NCI-H2196 (cell line): Measurements from ENCODE around the gene BST1.
"Not testable (repeated sequence)": the region's sequence is repeated elsewhere in the genome, so short reads cannot be mapped to it uniquely, and the experiment has no call there.

ENCODE experiments used
- DNase-seq: peaks from one replicate; lab custom pipeline; 2025; ENCODE audit not compliant: unreplicated experiment; lab: John Stamatoyannopoulos, UW

BST1 gene

DNA sequence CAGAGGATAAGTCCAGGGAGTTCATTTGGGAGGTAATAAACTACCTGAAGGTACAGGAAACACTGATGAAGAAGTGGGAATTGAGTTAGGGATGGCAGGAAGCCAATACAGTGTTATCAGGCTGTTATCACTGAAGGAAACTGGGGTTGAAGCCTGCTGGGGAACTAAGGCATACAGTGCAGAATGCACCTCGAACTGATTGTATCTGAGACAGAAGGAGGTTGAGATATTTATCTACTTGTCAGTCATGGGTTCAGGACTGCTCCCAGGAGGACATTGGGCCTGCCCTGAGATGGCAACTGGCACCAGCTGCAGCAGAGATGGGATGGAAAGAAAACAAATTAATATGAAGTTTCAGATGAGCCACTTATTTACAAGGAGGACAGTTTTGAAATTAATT is 39.8 kb downstream of the BST1 start:
- DNase-seq = no peak

DNA sequence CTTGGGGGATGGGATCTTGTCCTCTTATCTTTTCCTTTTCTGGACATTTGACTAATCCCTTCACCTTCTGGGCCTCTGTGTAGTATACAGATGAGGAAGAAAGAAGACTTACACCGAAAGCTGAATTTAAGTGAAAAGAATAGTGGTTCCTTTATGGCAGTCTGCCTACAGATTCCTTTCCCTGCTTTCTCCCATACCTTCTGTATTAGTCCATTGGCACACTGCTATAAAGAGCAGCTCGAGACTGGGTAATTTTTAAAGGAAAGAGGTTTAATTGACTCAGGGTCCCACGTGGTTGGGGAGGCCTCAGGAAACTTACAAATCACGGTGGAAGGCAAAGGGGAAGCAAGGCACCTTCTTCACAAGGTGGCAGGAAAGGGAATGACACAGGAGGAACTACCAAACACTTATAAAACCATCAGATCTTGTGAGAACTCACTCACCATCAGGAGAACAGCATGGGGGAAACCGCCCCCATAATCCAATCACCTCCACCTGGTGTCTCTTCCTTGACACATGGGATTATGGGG is 41.2 kb downstream of the BST1 start:
- DNase-seq = no peak

DNA sequence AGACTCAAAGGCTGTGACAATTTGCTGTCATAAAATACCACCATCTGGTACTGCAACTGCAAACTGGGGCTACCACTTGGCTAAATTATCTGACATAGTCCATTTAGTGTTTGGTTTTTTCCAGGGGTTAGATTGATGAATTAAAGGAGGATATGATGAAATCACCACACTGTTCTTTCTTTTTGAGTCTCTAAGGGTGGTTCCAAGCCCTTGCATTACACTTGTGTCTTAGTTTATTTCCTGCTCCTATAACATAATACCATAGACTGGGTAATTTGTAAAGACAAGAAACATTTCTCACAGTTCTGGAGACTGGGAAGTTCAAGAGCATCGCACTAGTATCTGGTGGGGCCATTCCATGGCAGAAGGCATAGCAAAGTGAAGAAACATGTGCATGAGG is 43.2 kb downstream of the BST1 start:
- DNase-seq = no peak

DNA sequence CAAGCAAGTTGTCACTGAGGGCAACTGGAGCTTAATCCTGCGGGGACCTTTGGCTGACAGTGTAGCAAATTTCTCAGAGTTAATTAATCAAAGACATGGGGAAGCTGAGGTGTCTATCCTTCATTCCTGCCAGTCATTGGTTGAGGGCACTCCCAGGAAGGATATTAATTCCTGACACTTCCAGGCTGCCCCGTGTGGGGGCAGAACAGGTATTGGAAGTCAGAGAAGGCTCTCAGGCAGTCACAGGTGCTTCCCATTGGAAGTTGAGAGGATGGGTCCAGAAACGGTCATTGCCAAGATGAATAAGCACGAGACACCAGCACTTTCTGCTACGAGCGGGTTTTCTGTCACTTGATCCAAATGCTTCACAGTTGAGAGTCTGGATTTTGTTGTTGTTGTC is 46.1 kb downstream of the BST1 start:
- DNase-seq = no peak

DNA sequence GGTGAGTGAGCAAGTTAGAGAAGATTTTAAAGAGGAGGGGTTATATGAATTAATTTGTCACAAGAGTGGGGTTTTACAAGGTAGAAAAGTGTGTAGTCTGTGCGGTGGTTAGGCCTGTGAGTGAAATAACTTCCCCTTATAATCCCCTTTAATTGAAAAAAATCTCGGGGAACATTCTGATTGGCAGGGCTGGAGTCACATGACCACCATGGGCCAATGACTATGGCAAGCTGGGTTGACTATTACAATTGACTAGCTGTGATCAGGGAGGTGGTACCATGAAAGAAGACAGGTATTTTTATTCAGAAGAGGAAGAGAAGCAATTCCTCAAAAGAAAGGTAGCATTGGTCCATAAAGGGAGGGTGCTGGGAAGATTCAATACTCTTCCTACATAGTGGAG is 48.3 kb downstream of the BST1 start:
- no peak for DNase-seq

DNA sequence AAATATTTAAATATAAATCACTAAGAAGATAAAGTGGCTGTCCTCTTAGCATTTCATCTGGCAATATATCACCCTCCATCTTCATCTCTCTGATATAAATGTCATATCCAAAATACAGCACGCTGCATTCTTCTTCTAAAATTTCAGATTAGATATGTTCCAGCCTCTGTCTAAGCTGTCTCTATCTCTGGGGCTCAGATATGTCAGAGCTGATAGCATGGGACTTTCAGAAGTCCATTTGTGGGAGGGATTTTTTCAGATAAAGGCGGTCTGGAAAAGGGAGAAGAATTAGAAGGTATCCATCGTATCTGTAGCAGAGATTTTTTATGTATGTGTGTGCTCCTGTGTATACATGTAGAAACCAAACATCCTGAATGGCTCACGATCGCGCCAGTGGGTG is 50.2 kb downstream of the BST1 start:
- DNase-seq = no peak

DNA sequence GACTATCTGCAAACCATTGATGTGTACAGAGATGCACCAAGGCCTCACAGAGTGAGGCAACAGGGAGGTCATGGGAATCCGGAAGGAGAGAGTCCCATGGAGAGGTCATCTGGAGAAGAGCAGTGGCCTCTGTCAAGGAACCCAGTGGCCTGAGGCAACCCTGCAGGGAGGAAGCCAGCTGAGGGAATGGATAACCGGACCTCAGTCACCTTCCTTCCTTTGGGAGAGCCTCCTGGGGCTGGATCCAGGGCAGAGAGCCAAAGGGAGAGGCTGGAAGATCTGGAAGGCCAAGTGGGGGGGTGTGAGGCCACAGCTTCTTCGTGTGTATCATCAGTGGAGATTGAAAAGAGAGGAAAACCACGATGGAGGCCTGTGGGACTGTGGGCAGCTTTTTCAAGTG is 50.9 kb downstream of the BST1 start:
- no peak for DNase-seq

DNA sequence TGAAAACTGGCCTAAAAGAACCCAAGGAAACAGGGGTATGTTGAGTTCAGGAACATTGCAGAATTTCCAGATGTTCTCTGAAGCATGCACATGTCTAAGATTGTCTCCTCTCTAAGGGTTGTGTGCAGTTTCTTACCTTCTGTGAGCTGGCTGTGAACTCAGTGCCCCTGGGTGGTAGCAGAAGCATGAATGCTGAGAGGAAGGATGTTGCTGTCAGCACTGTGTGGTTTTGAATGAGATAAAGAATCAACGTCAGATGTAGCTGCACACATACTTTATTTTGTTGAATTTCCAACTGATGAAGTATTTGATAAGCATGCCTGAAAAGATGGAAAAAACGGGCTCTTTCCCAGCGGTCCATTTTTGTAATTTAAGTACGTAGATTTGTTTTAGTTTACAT is 51.5 kb downstream of the BST1 start:
- no peak for DNase-seq

DNA sequence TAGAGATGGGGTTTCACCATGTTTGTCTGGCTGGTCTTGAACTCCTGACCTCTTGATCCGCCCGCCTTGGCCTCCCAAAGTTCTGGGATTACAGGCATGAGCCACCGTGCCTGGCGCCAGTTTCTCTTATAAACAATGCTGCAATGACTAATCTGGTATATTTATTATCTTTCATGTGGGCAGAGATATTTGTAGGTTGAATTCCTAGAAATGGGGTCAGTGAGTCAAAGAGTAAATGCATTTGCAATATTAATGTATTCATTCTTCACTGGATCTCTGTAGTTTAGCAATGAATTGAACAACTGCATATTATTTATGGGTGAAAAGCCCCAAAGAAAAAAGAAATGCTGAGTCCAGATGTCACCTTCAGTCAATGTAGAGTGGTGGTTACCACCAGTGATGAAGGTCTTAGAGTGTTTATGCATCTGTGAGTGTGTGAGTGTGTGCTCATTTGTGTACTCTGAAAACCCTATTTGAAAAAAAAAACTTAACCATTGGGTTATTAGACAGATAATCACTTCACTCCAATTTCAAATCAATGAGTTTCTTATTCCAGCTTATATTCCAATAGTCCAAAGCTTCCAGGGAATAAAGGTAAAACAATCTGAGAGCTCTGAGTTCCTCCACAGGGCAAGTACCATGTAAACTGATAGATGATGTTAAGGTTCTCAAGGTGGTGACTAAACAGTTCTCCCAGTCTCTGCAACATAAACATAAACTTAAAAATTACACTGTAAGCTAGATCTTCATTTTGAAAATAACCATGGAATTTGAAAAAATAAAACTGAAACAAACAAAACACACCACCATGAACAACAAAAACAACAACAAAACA is 52.7 kb downstream of the BST1 start:
- no peak for DNase-seq

DNA sequence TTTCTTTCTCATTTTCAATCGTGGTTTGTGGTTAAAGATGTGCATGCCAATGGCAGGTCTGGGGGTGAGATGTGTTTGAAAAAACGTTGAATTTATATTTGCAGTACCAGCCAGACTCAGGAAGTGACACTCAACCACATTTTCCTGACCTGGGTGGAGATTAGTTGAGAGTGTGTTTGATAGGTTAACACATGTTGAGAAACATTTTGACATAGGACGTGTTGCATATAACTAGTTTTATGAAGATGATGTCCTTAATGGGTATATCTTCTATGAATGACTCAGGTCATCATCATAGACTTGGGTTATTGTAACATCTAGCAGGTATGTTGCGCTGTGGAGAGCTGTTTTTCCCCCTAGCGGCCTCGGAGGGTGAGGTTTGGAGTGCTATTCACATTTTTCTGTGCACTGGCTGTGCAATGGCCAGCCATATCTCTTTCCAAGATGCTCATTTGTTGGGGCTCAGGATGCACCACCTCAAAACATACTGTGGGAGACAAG is 53.5 kb downstream of the BST1 start:
- DNase-seq = no peak

DNA sequence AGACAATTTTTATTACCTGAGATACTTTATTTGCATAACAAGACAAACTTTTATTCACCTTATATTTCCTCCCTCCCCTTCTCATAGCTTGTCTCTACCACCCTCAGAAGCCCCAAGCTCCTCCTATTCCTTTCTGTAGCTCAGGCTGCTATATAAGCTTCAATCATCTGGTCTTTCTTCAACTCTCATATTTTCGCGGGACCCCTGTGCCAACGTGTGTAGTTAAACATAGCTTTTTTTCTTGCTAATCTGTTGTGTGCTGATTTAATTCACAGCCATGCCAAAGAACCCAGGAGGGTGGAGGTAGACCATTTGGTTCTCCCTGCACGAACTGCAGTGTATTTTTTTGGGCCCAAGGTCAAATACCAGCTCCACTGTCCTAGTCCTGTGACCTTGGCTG is 54.2 kb downstream of the BST1 start:
- DNase-seq = no peak

DNA sequence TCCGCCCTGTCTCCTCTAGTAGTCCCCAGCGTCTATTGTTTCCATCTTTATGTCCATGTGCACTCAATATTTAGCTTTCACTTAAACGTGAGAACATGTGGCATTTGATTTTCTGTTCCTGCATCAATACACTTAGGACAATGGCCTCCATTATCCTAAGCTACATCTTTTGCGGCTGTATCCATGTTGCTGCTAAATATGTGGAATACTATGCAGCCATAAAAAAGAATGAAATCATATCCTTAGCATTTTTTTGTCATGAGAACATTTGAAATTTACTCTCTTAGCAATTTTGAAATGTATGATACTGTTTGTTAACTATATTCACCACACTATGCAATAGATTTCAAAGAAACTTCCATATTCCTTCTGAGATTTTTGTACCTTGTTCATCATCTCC is 55.4 kb downstream of the BST1 start:
- DNase-seq = no peak

DNA sequence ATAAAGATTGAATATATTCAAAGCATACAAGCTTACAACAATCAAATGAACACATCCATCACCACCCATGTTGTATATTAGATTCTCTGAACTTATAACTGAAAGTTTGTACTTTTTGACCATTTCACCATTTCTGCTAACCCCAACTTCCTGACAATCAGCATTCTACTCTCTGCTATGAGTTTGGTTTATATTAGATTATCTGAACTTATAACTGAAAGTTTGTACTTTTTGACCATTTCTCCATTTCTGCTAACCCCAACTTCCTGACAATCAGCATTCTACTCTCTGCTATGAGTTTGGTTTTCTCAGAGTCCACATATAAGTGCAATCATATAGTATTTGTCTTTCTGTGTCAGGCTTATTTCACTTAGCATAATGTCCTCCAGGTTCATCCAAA is 59.6 kb downstream of the BST1 start:
- DNase-seq = not testable (repeated sequence)

DNA sequence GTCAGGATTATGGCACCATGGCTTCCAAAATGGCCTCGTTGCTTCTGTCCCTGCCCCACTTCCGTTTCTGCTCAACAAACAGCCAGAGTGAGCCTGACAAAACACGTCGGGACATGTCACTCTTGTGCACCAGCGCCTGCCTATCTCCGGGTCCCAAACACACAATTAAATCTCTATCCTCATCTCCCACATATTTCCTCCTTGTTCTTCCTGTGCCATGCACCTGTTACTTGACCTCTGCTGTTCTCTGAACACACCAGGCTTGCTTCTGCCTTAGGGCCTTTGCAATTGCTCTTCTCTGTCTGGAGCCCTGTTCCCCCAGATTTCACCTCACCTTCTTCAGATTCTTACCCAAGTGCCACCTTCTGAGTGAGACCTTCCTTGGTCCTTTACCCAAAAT is 62.5 kb downstream of the BST1 start:
- no peak for DNase-seq

DNA sequence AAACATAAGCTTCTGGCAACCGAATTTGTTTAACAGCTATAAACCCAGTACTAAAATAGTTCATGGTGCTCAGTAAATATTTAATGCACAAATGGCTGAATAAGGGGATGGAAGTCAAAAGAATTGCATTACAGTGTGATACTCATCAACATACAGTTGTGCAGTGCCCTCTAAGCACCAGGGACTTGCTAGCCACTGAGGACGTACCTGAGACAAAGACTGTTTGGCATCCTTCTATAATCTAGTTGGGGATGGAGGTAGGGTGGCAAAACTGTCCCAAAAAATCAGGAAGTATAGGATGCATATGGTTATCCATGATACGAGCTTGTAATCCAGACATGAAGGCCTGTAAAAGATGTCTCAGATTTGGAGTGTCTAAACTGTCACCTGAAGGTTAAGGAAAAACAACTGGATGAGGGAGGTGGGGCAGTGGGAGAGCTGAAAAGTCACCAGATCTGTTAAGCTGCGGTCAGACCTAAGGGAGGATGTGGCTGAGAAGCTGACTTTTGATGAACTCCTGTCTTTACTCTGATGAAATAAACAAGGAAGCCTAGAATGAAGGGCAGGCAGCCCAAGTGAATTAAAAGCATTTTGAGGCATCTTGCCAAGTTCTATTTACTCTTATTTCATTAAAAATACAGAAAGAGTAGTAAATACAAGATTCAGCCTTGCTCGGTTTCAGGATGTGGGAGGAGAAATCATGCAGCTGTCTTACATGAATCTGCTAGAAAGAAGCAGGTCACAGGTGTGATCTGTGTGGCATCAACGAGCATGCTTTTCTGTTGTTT is 63.2 kb downstream of the BST1 start:
- no peak for DNase-seq

DNA sequence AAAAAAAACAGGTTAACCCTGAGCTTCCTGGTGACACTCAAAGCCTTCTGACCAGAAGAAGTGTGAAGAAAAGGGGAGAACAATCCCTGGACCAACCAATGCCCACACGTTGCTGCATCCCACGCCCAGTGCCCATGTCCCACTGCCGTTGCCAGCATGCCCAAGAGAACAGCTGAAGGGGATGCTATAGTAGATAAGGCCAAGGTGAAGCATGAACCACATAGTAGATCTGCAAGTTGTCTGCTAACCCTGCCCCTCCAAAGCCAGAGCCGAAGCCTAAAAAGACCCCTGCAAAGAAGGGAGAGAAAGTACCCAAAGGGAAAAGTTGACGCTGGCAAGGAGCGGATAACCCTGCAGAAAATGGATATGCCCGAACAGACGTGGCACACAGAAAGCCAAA is 64.0 kb downstream of the BST1 start:
- DNase-seq = no peak

DNA sequence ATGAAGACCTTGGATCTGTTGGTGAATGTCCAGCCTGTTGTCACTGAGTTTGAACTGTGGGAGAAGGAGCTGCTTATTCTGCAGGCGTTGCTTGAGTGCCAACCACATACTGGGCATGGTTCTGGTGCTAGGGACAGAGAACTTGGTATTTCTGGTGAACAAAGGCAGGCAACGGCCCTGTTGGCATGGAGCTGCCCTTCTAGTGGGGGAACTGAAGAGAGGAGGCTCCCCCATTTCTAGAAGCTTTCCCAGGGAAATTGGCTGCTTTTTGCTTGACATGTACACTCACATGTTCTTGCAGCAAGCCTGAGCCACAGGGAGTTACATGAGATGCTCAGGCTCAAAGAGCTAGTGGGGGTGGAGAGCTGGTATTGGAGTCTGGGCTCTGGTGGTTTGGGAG is 66.3 kb downstream of the BST1 start:
- DNase-seq = no peak

DNA sequence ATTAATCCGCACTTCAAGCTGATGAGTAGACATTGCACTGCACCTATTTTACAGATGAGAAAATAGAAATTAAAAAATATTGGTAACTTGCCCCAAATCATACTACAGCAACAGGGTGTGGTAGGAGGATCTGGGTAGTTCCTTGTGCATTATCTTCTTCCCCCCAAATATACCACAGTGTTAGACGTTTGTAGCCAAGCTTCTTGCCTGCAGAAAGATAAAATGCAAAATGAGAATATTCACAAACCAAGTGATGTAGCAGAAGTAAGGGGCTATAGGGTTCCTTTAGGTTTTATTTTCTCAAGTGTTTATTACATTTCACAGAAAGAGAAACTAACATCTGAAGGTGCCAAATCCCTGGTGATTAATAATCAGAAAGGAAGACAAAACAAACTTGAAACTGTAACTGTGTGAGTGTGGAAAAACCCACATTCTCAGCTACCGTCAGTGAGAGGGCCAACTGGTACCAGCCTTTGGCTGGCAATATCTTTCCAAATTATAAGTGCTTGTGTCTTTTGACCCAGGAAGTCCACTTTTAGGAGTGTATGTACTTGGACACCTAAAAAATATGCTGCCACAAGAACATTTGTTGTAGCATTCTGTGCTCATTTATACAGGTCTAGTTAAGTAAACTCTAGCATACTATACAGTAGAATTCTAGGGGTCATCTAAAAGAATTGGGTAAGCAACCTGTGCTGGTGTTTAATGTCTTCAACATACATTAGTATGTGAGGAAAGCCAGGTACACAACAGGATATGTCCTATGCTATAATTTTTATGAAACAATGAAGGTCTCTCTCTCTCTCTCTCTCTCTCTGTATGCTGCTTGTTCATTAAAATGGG is 68.6 kb downstream of the BST1 start:
- no peak for DNase-seq

DNA sequence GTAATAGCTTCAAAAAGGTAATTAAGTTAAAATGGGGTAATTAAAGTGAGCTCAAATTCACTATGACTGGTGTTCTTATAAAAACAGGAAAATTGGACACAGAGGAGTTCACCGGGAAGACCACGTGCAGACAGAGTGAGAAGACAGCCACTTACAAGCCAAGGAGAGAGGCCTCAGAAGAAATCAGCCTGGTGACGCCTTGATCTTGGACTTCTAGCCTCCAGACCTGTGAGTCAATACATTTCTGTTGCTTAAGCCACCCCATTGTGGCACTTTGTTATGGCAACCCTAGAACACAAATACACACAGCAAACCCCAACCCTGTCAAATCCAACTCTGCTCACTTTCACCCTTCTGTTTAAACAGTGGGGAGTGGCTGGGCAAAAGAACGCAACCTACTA is 71.2 kb downstream of the BST1 start:
- no peak for DNase-seq

DNA sequence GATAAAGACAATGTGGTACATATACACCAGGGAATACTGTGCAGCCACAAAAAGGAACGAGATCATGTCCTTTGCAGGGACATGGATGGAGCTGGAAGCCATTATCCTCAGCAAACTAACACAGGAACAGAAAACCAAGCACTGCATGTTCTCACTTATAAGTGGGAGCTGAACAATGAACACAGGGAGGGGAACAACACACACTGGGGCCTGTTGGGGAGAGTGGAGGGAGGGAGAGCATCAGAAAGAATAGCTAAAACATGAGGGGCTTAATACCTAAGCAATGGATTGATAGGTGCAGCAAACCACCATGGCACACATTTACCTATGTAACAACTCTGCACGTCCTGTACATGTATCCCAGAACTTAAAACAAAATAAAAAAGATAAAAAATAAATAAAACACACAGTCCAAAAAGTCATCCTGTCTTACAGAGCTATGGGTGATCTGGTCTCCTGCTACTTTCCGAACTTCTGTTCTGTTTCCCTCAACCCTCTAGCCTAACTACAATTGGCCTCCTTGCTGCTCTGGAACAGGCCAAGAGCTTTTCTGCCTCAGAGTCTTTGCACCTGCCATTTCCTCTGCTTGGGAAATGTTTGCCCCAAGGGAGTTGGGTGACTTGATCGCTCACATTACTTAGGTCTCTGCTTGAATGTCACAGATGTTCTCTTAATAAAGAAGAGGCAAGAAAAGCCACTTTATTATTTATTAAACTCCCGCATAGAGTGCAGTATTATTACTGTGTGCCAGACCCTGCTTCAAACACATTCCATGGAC is 74.2 kb downstream of the BST1 start:
- DNase-seq = no peak
